ENCODE results near the gene C16orf86.

Gene C16orf86

GRCh38 chr16:67707210-67707609 lies 40.6 kb downstream of the C16orf86 start:
- Histone ChIP-seq H3K9ac (ENCODE audit: low read depth, low read length, poor library complexity) (no peak overlapping the region), H3K18ac (ENCODE audit: low read length) (no peak overlapping the region), H3K4me3 (ENCODE audit: low read length in 2 of 2) (no peak overlapping the region), H3K79me1 (ENCODE audit: low read depth, low read length) (peaks cover 8% of the 10 kb centered on the region), H3K36me3 (replicated peaks in 1 of 2; ENCODE audit: control insufficient read depth in 2 of 2, insufficient read depth in 2 of 2, low read length in 2 of 2) (peaks cover 3 to 8% of the 10 kb centered on the region in 2 donors), H3K4ac (ENCODE audit: low read length) (no peak overlapping the region), H3K27me3 (ENCODE audit: control insufficient read depth in 3 of 3, insufficient read depth in 3 of 3, low read depth in 1 of 3, low read length in 3 of 3) (no peaks in the 10 kb centered on the region), H3K27ac (replicated peaks; ENCODE audit: low read length) (no peak overlapping the region), H3K23ac (ENCODE audit: low read depth, low read length, poor library complexity) (no peak overlapping the region), H2BK120ac (ENCODE audit: low read depth, low read length) (no peak overlapping the region), H3K9me3 (replicated peaks in 1 of 2; ENCODE audit: control insufficient read depth in 2 of 2, insufficient read depth in 1 of 2, low read depth in 1 of 2, low read length in 2 of 2) (no peaks in the 10 kb centered on the region), H2AFZ (ENCODE audit: low read length) (no peak overlapping the region), H2BK12ac (ENCODE audit: low read length) (no peak overlapping the region), H4K8ac (ENCODE audit: low read depth, low read length) (no peak overlapping the region), H3K4me2 (ENCODE audit: insufficient read depth, low read length, poor library complexity, severe bottlenecking) (no peak overlapping the region), H4K91ac (ENCODE audit: low read depth, low read length, poor library complexity) (no peak overlapping the region), H2AK5ac (ENCODE audit: low read depth, low read length) (no peak overlapping the region), H2BK5ac (ENCODE audit: low read length) (no peak overlapping the region), H2BK15ac (ENCODE audit: low read length) (no peak overlapping the region), H3K14ac (ENCODE audit: low read length) (no peak overlapping the region), H3K4me1 (ENCODE audit: control insufficient read depth in 2 of 2, insufficient read depth in 1 of 2, low read depth in 1 of 2, low read length in 2 of 2) (no peaks in the 10 kb centered on the region)
- no CpG with 5 or more reads among the region's 4 CpGs for WGBS, 2 donors (ENCODE audit: extremely low coverage in 2 of 2, insufficient read length in 2 of 2, insufficient replicate concordance in 1 of 2)
- DNase-seq (ENCODE audit: low spot score), result no peak

DNA sequence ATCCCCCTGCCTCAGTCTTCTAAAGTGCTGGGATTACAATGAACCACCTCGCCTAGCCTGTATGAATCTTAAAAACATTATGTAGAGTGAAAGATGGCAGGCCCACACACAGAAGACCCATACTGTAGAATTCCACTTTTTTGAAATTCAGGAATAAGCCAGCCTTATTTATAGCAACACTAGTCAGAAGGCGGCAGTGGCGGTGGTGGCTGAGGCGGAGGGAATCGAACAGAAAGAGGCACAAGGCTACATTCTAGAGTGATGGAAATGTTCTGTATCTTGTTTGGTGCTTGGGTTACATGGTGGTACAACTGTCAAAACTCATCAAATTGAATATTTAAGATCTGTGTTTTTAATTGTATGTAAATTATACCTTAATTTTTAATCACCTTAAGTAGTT lies 41.2 kb downstream of the C16orf86 start:
- Histone ChIP-seq H3K27ac (replicated peaks; ENCODE audit: low read length) (no peak overlapping the region), H3K14ac (ENCODE audit: low read length) (no peak overlapping the region), H2AK5ac (ENCODE audit: low read depth, low read length) (no peak overlapping the region), H3K4me3 (ENCODE audit: low read length in 2 of 2) (no peak overlapping the region), H2BK15ac (ENCODE audit: low read length) (no peak overlapping the region), H3K79me1 (ENCODE audit: low read depth, low read length) (peaks cover 8% of the 10 kb centered on the region), H3K4me2 (ENCODE audit: insufficient read depth, low read length, poor library complexity, severe bottlenecking) (no peak overlapping the region), H3K9ac (ENCODE audit: low read depth, low read length, poor library complexity) (no peak overlapping the region), H3K36me3 (replicated peaks in 1 of 2; ENCODE audit: control insufficient read depth in 2 of 2, insufficient read depth in 2 of 2, low read length in 2 of 2) (peaks cover 3 to 8% of the 10 kb centered on the region in 2 donors), H2BK120ac (ENCODE audit: low read depth, low read length) (no peak overlapping the region), H2BK12ac (ENCODE audit: low read length) (no peak overlapping the region), H2BK5ac (ENCODE audit: low read length) (no peak overlapping the region), H4K91ac (ENCODE audit: low read depth, low read length, poor library complexity) (no peak overlapping the region), H3K27me3 (ENCODE audit: control insufficient read depth in 3 of 3, insufficient read depth in 3 of 3, low read depth in 1 of 3, low read length in 3 of 3) (no peaks in the 10 kb centered on the region), H3K23ac (ENCODE audit: low read depth, low read length, poor library complexity) (no peak overlapping the region), H2AFZ (ENCODE audit: low read length) (no peak overlapping the region), H3K4ac (ENCODE audit: low read length) (no peak overlapping the region), H3K9me3 (replicated peaks in 1 of 2; ENCODE audit: control insufficient read depth in 2 of 2, insufficient read depth in 1 of 2, low read depth in 1 of 2, low read length in 2 of 2) (no peaks in the 10 kb centered on the region), H3K18ac (ENCODE audit: low read length) (no peak overlapping the region), H3K4me1 (ENCODE audit: control insufficient read depth in 2 of 2, insufficient read depth in 1 of 2, low read depth in 1 of 2, low read length in 2 of 2) (no peaks in the 10 kb centered on the region), H4K8ac (ENCODE audit: low read depth, low read length) (no peak overlapping the region)
- DNase-seq (ENCODE audit: low spot score), result no peak
- whole genome bisulfite sequencing, 2 donors (ENCODE audit: extremely low coverage in 2 of 2, insufficient read length in 2 of 2, insufficient replicate concordance in 1 of 2), result no CpG with 5 or more reads among the region's 5 CpGs

- Histone ChIP-seq H4K8ac (ENCODE audit: low read depth, low read length) (no peak overlapping the region), H2BK15ac (ENCODE audit: low read length) (no peak overlapping the region), H3K18ac (ENCODE audit: low read length) (no peak overlapping the region), H4K91ac (ENCODE audit: low read depth, low read length, poor library complexity) (no peak overlapping the region), H3K4me2 (ENCODE audit: insufficient read depth, low read length, poor library complexity, severe bottlenecking) (no peak overlapping the region), H2BK5ac (ENCODE audit: low read length) (no peak overlapping the region), H3K9me3 (replicated peaks in 1 of 2; ENCODE audit: control insufficient read depth in 2 of 2, insufficient read depth in 1 of 2, low read depth in 1 of 2, low read length in 2 of 2) (no peaks in the 10 kb centered on the region), H3K27me3 (ENCODE audit: control insufficient read depth in 3 of 3, insufficient read depth in 3 of 3, low read depth in 1 of 3, low read length in 3 of 3) (no peaks in the 10 kb centered on the region), H3K4me3 (ENCODE audit: low read length in 2 of 2) (no peak overlapping the region), H2BK12ac (ENCODE audit: low read length) (no peak overlapping the region), H3K14ac (ENCODE audit: low read length) (no peak overlapping the region), H2BK120ac (ENCODE audit: low read depth, low read length) (no peak overlapping the region), H3K23ac (ENCODE audit: low read depth, low read length, poor library complexity) (no peak overlapping the region), H2AK5ac (ENCODE audit: low read depth, low read length) (no peak overlapping the region), H3K4me1 (ENCODE audit: control insufficient read depth in 2 of 2, insufficient read depth in 1 of 2, low read depth in 1 of 2, low read length in 2 of 2) (no peaks in the 10 kb centered on the region), H3K36me3 (replicated peaks in 1 of 2; ENCODE audit: control insufficient read depth in 2 of 2, insufficient read depth in 2 of 2, low read length in 2 of 2) (peaks cover 3 to 8% of the 10 kb centered on the region in 2 donors), H3K79me1 (ENCODE audit: low read depth, low read length) (peaks cover 8% of the 10 kb centered on the region), H2AFZ (ENCODE audit: low read length) (no peak overlapping the region), H3K9ac (ENCODE audit: low read depth, low read length, poor library complexity) (no peak overlapping the region), H3K4ac (ENCODE audit: low read length) (no peak overlapping the region), H3K27ac (replicated peaks; ENCODE audit: low read length) (no peak overlapping the region)
- no CpG with 5 or more reads among the region's 2 CpGs for WGBS, 2 donors (ENCODE audit: extremely low coverage in 2 of 2, insufficient read length in 2 of 2, insufficient replicate concordance in 1 of 2)
- DNase-seq (ENCODE audit: low spot score), result no peak
Measured at GRCh38 chr16:67708368-67708771, 41.8 kb downstream of the C16orf86 start.

GRCh38 chr16:67709050-67709449 lies 42.4 kb downstream of the C16orf86 start:
- Histone ChIP-seq H2BK15ac (ENCODE audit: low read length) (no peak overlapping the region), H2AK5ac (ENCODE audit: low read depth, low read length) (no peak overlapping the region), H4K91ac (ENCODE audit: low read depth, low read length, poor library complexity) (no peak overlapping the region), H3K18ac (ENCODE audit: low read length) (no peak overlapping the region), H3K14ac (ENCODE audit: low read length) (no peak overlapping the region), H3K4ac (ENCODE audit: low read length) (no peak overlapping the region), H3K23ac (ENCODE audit: low read depth, low read length, poor library complexity) (no peak overlapping the region), H3K36me3 (replicated peaks in 1 of 2; ENCODE audit: control insufficient read depth in 2 of 2, insufficient read depth in 2 of 2, low read length in 2 of 2) (peaks cover 3 to 8% of the 10 kb centered on the region in 2 donors), H3K4me1 (ENCODE audit: control insufficient read depth in 2 of 2, insufficient read depth in 1 of 2, low read depth in 1 of 2, low read length in 2 of 2) (no peaks in the 10 kb centered on the region), H3K27me3 (ENCODE audit: control insufficient read depth in 3 of 3, insufficient read depth in 3 of 3, low read depth in 1 of 3, low read length in 3 of 3) (no peaks in the 10 kb centered on the region), H3K9me3 (replicated peaks in 1 of 2; ENCODE audit: control insufficient read depth in 2 of 2, insufficient read depth in 1 of 2, low read depth in 1 of 2, low read length in 2 of 2) (no peaks in the 10 kb centered on the region), H3K27ac (replicated peaks; ENCODE audit: low read length) (no peak overlapping the region), H2BK12ac (ENCODE audit: low read length) (no peak overlapping the region), H3K79me1 (ENCODE audit: low read depth, low read length) (peaks cover 8% of the 10 kb centered on the region), H2AFZ (ENCODE audit: low read length) (no peak overlapping the region), H2BK5ac (ENCODE audit: low read length) (no peak overlapping the region), H3K4me3 (ENCODE audit: low read length in 2 of 2) (no peak overlapping the region), H4K8ac (ENCODE audit: low read depth, low read length) (no peak overlapping the region), H2BK120ac (ENCODE audit: low read depth, low read length) (no peak overlapping the region), H3K9ac (ENCODE audit: low read depth, low read length, poor library complexity) (no peak overlapping the region), H3K4me2 (ENCODE audit: insufficient read depth, low read length, poor library complexity, severe bottlenecking) (no peak overlapping the region)
- DNase-seq (ENCODE audit: low spot score), result no peak
- no CpG with 5 or more reads among the region's 1 CpG for WGBS, 2 donors (ENCODE audit: extremely low coverage in 2 of 2, insufficient read length in 2 of 2, insufficient replicate concordance in 1 of 2)
